NCI-H187 (cell line): Measurements from ENCODE around the gene STAT4.

Experiments used
- DNase-seq, 2 experiments: peaks; one replicate each; lab custom pipeline; 2025; lab: John Stamatoyannopoulos, UW

STAT4 gene

GRCh38 chr2:191082321-191082720 lies 68.5 kb downstream of the STAT4 start:
- no peak for DNase-seq

GRCh38 chr2:191081411-191082155 lies 69.2 kb downstream of the STAT4 start:
- DNase-seq, result no peak

GRCh38 chr2:191078165-191078867 lies 72.5 kb downstream of the STAT4 start:
- no peak for DNase-seq

GRCh38 chr2:191070276-191070675 lies 80.5 kb downstream of the STAT4 start:
- no peak for DNase-seq

GRCh38 chr2:191069606-191070005 lies 81.2 kb downstream of the STAT4 start:
- DNase-seq, result no peak

GRCh38 chr2:191066919-191067233 lies 83.9 kb downstream of the STAT4 start:
- DNase-seq, result no peak

GRCh38 chr2:191066197-191066918 lies 84.4 kb downstream of the STAT4 start:
- no peak for DNase-seq

- no peak for DNase-seq
Observed at GRCh38 chr2:191065785-191066184, 85.0 kb downstream of the STAT4 start.

- no peak for DNase-seq
Observed at GRCh38 chr2:191064590-191064989, 86.2 kb downstream of the STAT4 start.

GRCh38 chr2:191063584-191063983 lies 87.2 kb downstream of the STAT4 start:
- no peak for DNase-seq

GRCh38 chr2:191061381-191061980 lies 89.3 kb downstream of the STAT4 start:
- no peak for DNase-seq

- no peak for DNase-seq
Observed at GRCh38 chr2:191059308-191059707, 91.5 kb downstream of the STAT4 start.

GRCh38 chr2:191056228-191056627 lies 94.6 kb downstream of the STAT4 start:
- DNase-seq, result no peak

- no peak for DNase-seq
Observed at GRCh38 chr2:191053256-191053655, 97.5 kb downstream of the STAT4 start.

- DNase-seq, result no peak
Observed at GRCh38 chr2:191051825-191052778, 98.7 kb downstream of the STAT4 start.

GRCh38 chr2:191051177-191051576 lies 99.6 kb downstream of the STAT4 start:
- DNase-seq, result no peak

- no peak for DNase-seq
Observed at GRCh38 chr2:191050640-191050987, 100.2 kb downstream of the STAT4 start.

GRCh38 chr2:191049728-191050639 lies 100.8 kb downstream of the STAT4 start:
- no peak for DNase-seq

- DNase-seq, result no peak
Observed at GRCh38 chr2:191048073-191048472, 102.7 kb downstream of the STAT4 start.

GRCh38 chr2:191045141-191045540 lies 105.7 kb downstream of the STAT4 start:
- no peak for DNase-seq

GRCh38 chr2:191043438-191043837 lies 107.4 kb downstream of the STAT4 start:
- DNase-seq, result no peak
